HG03066 (cell line): ENCODE data around the gene CAMK2B.

Experiments used
- ATAC-seq: cut with Tn5 transposase; IDR thresholded peaks from one replicate; pipeline ENCODE4 v1.9.1; 2021; ENCODE audit warnings: low read depth; ENCODE audit not compliant: unreplicated experiment

The CAMK2B gene

DNA sequence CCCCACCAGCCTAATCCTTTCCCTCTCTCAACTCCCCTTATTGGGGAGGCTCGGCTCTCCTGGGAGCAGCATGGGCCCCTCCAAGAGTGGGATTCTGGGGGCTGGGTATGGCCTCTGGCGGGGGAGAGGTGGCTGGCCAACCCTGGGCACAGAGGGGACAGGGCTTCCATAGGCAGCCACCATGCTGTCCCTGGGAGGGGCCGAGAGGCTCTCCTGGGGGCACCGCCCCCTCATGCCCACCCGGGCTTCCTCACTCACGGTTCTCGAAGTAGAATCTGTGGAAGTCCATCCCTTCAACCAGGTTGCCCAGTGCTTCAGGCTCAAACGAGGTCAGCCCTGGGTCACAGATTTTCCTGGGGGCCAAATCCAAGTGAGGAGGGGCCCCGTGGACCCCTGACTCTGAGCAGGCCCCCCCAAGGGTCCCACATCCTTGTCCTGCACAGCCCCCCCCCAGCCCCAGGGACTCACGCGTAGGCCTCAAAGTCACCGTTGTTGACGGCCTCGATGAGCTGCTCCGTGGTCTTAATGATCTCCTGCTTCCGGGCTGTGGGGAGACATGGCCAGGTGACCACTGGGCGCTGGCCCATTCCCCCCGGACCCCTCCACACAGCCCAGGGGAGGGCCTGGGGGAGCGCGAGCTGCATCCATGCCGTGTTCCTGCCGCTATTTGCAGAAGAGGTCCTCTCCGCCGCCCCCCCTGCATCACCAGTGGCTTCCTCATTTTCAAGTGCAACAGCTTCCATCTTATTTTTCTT lies 104.9 kb downstream of the CAMK2B start:
- ATAC-seq: no peak

- no peak for ATAC-seq
Measured at GRCh38 chr7:44220046-44220357, 105.4 kb downstream of the CAMK2B start.

DNA sequence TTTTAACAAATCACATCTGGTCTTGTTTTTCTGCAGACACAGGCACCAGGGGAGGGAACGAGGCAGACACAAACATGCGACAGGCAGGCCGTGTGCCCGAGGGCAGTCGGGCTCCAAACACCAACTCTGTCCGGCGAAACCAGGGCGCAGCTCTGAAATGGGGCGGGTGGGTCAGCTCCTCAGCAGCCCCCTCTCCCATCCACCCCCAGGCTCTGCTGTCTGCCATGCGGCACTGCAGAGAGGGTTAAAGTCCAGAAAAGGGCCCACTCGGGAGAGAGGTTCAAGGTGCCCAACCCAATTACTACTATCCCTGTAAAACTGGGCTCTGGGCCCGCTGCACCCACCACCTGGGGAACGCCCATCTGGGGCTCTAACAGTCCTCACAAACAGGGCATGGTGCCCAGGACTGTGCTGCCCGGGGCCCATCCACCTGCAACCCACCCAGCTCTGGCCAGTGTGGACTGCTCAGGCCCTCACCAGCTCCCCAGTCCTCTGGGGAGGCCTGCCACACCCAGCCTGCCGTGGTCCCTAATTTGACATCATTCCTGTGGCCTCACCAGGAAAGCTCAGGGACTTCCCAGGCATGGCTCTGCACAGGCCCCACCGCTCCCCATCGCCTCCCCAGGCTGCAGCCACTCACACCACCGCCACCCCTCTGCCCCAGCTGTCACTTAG lies 105.9 kb downstream of the CAMK2B start:
- ATAC-seq: no peak

GRCh38 chr7:44218418-44219201 lies 106.8 kb downstream of the CAMK2B start:
- no peak for ATAC-seq

DNA sequence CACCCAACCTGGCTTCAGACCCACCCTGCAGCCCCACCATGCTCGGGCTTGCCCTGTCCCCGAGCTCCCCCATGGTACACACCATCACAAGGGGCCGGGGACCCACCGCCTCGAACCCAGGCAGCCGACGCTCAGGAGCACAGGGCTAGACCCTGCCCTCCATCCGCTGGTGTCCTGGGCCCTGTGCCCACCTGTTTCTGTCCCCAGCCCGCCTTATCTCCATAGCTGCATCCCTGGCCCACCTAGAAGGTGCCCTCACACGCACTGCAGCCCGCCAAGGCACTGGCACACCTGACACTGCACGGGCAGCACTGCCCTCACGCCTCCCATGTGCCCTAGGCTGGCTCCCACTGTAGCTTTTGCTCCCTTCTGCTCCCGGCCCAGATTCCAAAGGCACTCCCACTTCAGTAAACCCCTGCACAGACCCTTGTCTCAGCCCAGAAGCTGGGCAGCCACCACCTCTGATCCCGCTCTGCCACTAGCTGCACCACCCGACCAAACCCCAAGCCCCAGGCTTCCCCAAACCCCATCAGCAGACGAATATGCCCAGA lies 107.5 kb downstream of the CAMK2B start:
- no peak for ATAC-seq

DNA sequence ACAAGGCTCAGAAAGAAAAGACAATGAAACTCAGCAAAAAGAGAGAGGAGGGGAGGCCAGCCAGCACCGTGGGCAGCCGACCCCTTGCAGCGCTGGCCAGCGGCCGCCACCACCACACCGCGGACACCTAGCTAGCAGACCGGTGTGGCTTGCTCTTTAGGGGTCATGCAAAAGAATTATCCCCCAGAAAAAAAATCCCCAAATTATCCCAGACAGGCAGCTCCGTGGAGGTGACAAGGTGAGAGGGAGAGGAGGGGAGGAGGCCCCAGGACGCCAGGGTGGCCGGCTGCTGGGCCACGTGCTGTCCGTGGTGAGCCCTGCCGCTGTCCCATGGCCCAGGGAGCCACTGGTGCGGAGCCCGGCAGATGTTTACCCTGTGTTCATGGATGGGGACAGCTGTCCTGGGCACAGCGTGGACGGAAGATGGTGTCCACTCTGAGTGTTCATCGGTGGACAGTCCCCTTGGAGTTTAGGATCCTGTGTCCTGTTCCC lies 108.1 kb downstream of the CAMK2B start:
- ATAC-seq: no peak

DNA sequence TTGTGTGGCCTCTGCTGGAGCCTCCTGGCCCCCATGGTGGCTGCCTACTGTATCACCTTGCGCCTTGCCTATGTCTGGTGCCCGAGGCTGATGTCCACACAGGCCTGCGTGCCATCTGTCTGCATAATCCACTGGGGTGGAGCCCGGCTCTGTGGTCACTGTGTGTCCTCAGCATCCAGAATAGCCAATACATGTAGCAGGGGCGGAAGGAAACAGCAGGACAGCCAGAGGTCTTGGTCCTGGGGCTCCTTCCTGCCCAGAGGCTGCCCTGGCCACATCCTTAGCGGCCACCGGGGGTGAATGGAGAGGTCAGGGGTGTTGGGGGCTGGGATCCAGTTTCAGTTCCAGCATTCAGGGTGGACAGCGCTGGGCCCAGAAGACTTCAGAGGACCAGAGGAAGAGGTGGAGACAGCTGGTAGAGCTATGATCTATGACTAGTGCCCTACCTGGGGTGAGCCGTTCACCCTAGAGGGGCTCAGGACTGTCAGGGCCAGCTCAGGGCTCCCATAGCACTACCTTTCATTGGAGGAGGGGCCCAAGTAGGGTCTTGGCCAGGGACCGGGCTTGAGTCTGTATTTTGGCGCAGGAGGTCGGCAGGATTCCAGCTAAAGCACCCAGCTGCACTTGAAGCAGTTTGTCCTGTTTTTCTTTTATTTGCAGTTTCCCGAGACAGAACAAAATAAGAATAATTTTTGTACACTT lies 108.7 kb downstream of the CAMK2B start:
- no peak for ATAC-seq

GRCh38 chr7:44216019-44216418 lies 109.4 kb downstream of the CAMK2B start:
- ATAC-seq: no peak

DNA sequence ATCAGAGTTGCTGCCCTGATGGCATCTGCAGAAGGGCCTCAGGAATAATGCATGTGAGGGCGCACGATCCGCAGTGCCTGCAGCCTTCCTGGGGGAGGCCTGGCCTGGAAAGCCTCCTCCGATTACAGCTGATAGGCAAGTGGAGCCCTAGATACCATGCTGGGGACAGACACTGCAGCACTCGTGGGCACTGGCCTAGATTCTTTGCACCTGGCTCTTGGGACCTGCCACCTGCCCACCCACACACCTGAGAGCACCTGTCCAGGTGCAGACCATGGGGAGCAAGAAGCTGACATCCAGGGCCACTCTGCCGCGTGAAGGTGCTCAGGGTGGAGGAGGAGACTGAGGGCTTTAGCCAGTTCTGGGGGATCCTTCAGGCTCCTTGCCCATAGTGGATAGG lies 109.9 kb downstream of the CAMK2B start:
- no peak for ATAC-seq

GRCh38 chr7:44213877-44214388 lies 111.5 kb downstream of the CAMK2B start:
- no peak for ATAC-seq

DNA sequence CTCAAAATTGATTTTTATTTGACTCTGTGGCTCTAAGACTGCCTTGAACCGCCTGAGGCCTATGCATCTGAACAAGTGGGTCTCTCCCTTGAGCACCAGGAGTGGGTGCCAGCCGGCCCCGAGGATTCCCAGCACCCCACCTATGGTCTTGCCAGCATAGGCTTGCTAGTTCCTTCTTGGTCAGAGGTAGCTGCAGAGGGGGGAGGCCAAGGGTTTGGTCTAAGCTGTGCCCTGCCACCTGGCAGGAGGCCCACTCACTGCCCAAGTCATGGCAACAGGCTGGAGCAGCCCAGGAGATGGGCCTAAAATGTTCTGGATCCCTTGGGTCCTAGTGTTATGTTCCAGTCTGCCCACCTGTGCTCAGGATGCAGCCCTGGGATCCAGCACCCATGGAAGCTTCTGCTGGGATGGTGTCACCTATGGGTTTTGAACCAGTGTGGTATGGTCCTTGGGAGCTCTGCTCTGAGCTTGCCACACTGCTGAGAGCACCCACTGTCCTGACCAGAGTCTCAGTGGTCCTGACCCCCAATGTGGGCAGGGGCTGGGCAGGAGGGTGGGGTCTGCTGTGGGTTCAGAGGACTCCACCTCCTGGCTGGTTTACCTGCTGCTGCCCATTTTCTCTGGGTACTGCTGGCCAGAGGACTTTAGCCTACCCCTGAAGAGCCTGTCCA lies 112.1 kb downstream of the CAMK2B start:
- ATAC-seq: no peak

- ATAC-seq: no peak
Measured at GRCh38 chr7:44212581-44213184, 112.7 kb downstream of the CAMK2B start.

- no peak for ATAC-seq
Measured at GRCh38 chr7:44212018-44212417, 113.4 kb downstream of the CAMK2B start.

DNA sequence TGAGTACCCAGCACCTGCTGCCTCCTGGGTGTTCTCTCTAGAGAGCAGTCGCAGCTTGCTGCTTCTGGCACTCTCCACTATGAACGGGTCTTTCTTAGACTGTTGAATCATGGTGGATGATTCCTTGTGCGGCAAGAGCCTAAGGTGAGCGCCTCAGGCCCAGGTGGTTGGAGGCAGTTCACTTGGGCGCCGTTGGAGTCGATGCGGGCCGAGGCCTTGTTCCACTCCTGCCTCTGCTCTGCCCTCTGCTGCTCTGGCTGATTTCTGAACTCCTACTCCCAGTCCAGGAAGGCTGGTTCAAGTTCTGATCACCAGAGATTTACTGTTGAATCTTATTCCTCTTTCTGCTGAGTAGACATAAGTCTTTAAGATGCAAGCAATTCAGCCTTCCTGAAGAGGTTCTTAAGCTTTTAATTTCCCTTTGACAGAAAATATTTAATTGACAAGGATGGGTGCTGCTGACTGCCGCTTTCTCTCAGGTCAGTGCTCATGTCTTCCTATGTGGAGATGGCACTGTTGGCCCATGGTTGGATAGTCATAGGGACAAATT lies 114.2 kb downstream of the CAMK2B start:
- no peak for ATAC-seq

- ATAC-seq: no peak
Measured at GRCh38 chr7:44210107-44210506, 115.3 kb downstream of the CAMK2B start.

- ATAC-seq: no peak
Measured at GRCh38 chr7:44208085-44208484, 117.3 kb downstream of the CAMK2B start.

DNA sequence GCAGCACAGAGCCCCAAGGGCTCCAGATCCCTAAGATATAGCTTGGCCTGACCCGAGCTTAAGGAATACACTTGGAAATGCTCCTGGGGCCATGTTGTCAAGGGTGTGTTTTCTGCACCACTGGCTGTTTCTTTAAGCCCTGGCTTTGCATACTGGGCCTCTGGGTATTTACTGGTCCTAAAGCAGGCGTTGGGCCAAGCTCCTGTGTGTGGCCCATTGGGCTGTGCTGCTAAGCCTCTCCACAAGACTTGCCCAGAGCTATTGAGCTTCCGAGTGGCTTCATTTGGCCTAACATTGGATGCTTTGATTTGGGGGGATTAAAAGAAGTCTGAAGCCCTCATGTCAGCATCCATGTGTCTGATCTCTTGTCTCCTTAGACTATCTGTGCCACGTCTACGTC lies 119.4 kb downstream of the CAMK2B start:
- no peak for ATAC-seq

DNA sequence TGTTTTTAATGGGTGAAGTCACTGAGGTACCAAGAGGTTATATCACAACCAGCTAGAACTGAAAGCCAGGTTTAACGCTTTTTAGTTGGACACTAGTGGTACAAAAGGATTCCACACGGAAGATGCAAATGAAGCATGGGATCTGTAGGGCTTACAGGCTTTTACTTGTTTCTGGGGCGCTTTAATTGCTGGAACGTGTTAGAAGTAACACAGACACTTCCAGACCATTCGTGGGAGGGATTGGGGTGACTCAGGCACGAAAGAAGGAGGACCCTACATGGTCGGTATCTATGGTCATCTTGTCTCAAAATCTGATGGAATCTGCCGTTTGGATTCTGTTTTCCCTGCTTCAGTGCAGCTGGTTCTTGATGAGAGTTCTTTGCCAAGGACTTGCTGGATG lies 123.6 kb downstream of the CAMK2B start:
- ATAC-seq: no peak
